GM12872 (cell line): Measurements from ENCODE around the gene PDGFRB.
A peak's percentile ranks its signal among the peaks of the same experiment; 100 is the strongest.

Source experiments
- TF ChIP-seq, protein P1 (sequence below): IDR thresholded peaks from 3 replicates; pipeline ENCODE4 v1.5.1; 2011; ENCODE audit warnings: low read depth, mild to moderate bottlenecking, low read length, moderate library complexity; ENCODE audit not compliant: insufficient read depth

Gene PDGFRB

GRCh38 chr5:150079909-150080461 is 75.7 kb downstream of the PDGFRB start:
- TF ChIP-seq, protein P1, sequence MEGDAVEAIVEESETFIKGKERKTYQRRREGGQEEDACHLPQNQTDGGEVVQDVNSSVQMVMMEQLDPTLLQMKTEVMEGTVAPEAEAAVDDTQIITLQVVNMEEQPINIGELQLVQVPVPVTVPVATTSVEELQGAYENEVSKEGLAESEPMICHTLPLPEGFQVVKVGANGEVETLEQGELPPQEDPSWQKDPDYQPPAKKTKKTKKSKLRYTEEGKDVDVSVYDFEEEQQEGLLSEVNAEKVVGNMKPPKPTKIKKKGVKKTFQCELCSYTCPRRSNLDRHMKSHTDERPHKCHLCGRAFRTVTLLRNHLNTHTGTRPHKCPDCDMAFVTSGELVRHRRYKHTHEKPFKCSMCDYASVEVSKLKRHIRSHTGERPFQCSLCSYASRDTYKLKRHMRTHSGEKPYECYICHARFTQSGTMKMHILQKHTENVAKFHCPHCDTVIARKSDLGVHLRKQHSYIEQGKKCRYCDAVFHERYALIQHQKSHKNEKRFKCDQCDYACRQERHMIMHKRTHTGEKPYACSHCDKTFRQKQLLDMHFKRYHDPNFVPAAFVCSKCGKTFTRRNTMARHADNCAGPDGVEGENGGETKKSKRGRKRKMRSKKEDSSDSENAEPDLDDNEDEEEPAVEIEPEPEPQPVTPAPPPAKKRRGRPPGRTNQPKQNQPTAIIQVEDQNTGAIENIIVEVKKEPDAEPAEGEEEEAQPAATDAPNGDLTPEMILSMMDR = no peak

GRCh38 chr5:150078802-150079689 is 76.6 kb downstream of the PDGFRB start:
- TF ChIP-seq, protein P1 = no peak

DNA sequence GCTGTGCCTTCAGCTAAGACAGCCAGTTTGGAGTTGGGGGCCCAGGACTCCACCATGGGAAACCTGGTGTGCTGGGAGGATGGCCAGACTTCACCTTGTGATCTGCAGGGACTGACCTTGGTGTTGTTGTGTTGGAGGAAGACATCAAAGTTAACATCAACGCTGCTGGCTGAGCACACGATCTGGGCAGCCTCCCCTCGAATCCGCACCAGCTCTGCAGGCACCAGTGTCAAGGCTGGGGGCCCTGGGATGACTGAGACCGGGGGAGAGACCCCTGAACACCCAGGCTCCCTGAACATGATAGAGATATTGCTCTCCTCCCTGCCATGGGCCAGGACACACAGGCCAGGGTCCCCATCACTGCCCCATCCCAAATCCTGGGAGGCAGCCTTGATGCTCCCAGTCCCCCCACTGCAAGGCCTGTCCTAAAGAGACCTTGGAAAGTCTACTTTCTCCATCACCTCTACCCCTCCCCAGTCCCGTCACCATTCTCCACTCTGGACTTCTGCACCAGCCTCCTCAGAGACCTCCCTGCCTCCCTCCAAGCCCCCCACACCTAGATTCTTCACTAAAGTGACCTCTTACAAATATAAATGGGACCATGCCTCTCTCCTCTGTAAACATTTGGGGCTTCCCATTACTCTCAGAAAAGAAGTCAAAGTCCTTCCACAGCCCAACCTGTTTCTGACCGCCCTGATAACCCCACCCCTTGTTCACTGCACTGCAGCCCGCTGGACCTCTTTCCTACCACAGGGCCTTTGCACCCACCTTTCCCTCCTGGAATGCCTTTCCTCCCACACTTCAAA is 77.4 kb downstream of the PDGFRB start:
- TF ChIP-seq, protein P1 = no peak

- TF ChIP-seq, protein P1 = no peak
Observed at GRCh38 chr5:150077060-150077459, 78.6 kb downstream of the PDGFRB start.

- TF ChIP-seq, protein P1 = peak; percentile 38; the same call in 2 of the 3 replicates
Observed at GRCh38 chr5:150075806-150076205, 79.8 kb downstream of the PDGFRB start.

DNA sequence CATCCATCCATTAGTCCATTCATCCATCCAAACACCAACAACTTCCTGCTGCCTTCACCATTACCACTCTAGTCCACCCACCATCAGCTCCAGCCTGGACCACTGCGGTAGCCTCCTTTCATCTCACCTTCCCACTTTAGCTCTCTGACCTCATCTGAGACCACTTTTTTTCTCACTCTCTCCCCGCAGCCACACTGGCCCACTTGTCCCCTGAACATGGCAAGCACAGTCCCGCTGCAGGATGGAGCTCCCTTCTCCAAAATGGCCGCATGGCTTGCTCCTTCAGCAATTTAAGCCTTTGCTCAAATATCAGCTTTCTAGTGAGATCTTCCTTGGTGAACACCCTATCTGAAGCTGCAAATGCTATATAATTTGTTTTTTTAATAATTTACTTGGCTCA is 80.4 kb downstream of the PDGFRB start:
- TF ChIP-seq, protein P1 = no peak

DNA sequence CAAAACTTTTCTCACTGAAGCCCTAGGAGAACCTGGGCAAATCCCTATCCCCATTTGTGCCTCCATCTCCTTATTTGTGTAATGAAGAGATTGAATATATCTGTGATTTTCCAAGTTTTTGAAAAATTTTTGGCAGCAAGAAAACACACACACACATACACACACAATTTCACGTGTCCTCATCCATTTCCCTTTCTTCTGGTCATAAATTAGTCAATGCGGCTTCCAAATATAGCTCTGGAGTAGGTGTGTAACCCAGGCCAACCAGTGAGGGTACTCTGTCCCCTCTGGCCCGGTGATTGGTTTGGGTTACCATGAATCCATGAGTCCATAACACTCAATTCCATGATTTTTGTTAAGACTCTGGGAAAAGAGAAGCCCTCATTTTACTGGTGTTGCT is 82.0 kb downstream of the PDGFRB start:
- TF ChIP-seq, protein P1 = no peak
